HG03575 (cell line): ENCODE data around the gene MICAL3.
"Not testable (repeated sequence)": the region's sequence is repeated elsewhere in the genome, so short reads cannot be mapped to it uniquely, and the experiment has no call there.

ENCODE experiments used
- ATAC-seq: cut with Tn5 transposase; IDR thresholded peaks from one replicate; pipeline ENCODE4 v1.9.1; 2021; ENCODE audit not compliant: unreplicated experiment, insufficient number of reproducible peaks, low FRiP score; ENCODE audit errors: extremely low read depth

The MICAL3 gene

GRCh38 chr22:18062421-18062820, 38.1 kb upstream of the MICAL3 start:
- no peak for ATAC-seq

DNA sequence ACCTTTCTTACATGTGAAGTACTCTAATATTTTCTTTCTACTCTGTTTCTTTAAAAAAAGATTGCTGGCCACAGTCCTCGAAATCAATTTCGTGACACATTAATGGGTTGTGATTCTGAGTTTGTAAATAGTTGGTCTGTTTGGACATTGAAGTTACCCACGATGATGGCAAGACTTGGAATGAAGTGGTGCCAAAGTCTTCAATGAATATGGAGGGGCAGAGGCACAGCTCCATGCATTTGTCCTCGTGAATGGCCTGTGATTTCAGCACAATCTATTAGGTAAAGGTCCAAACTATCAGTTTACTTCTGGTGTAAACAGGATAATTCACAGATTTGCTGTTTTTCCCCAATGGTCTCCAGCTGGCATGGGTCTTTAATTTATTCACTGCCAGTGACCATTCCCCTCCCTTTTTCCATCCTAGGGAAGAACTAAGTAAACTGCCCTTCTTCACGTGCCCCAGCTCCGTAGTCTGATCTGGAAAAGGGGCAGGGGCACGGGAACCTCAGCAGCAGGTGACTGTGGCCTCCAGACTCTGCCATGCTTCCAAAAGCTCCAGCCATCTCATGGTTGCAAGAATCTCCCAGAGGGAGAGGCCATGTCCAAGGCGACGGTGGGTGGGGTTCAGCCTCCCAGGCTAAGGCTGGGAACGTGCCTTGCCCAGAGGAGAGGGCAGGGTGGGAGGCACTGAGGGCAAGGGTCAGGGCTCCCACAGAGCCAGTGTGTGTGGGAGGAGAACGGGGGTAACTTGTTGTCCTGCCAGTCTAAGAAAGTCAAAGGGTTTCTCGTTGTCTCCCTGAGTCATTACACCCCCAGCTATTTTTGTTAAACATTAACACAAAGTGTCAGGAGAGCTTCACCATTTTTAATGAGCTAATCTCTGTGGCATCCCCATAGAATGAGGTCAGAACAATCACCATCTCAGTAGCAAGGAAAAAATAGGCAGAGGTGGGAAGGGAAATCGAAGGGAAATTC, 36.6 kb upstream of the MICAL3 start:
- no peak for ATAC-seq

DNA sequence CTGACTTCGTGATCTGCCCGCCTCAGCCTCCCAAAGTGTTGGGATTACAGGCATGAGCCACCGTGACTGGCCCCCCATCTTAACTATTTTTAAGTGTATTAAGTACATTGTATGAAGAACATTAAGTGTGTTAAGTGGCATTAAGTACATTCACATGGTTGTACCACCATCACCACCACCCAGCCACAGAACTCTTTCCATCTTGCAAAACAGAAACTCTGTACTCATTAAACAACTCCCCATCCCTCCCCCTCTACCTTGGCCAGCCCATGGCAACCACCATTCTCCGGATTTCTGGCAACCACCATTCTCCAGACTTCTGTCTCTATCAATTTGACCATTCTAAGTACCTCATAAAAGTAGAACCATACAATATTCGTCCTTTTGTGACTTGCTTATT, 35.6 kb upstream of the MICAL3 start:
- ATAC-seq: no peak

DNA sequence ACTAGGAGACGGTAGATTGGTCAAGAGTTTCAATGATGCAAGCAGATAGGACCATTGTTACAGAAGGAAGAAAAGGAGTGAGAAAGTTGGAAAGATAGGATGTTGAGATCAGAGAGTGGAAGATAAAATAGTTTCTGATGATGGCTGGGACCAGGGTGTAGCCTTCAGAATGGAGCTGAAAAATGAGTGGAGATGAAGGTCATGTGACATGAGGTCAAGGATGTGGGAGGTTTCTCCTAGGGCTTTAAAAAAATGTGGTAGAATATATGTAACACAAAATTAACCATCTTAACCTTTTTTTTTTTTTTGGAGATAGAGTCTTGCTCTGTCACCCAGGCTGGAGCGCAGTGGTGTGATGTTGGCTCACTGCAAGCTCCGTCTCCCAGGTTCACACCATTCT, 35.1 kb upstream of the MICAL3 start:
- no peak for ATAC-seq

GRCh38 chr22:18059094-18059417, 34.7 kb upstream of the MICAL3 start:
- ATAC-seq: no peak

GRCh38 chr22:18058371-18059093, 34.2 kb upstream of the MICAL3 start:
- no peak for ATAC-seq

DNA sequence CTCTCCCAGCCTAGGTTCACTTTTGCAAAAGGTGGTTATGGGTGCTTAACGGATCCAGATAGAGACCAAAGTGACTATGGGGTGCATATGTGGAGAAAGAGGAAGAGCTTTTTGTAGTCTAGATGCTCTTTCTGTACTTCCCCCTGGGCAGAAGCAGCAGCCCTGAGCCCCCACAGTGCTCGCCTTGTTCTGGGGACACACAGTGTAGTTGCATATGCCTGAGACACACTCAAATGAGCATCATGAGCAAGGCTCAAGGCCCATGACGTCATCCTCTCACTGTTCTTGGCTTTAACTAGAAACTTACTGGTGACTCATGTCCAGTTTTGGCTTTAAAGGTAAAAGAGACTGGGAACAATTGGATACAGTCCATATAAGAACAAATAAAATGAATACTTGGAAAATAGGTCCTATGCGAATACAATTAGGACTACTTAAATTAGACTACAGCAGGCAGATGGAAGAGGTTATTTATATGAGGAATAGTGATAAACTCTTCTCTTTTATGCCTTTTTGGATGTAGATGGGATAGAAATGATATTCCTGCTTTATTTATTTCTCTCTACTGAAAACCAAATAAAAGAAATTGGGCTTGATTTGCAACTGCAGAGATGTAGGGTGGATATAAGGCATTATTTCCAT, 33.3 kb upstream of the MICAL3 start:
- peak; percentile 45 for ATAC-seq

DNA sequence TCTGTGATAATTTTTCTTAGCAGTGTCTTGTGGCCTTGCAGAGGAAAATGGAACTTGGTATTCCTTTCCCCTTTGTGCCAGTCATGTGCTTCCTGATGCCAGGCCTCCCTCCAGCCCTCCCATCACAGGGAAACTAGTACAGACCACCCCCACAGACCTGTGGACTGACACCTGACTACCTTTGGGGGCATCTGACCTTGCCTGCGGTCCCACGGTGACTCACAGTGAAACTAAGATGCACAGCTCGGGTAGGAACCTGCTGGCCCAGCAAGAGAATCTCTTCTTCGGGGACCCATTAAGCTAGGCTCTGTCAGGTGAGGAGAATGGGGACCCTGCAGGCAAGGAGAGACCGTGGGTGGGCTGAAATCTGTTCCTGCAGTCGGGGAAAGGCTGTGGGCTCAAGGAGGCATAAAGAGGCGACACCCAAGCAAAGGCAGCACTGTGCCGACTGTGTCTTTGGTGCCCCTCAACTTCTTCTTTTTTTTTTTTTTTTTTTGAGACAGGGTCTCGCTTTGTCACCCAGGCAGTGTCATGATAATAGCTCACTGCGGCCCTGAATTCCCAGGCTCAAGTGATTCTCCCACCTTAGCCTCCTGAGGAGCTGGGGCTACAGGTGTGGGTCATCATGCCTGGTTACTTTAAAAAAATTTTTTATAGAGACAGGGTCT, 32.6 kb upstream of the MICAL3 start:
- ATAC-seq: no peak

DNA sequence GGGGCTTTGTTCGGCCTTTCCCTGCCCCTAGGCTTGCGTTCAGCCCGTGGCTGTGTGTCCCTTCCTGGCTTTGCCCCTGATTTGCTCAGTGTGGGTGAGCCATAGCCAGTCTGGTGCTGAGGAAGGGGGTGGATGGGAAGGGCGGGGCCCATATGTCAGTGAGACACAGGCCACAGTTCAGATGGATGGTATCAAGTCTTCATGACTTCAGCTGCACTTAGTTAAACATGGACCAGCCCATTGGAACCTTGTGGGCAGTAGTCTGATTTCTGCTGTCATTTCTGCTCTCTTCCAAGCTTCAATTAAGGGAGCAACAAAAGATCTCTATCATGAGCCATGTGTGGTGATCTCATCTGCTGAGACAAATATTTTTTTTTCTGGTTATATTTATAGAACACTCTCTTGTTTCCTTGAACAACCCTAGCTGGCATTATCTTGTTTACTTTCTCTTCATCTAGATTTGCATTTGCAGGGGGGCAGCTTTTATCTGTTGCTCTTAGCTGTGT, 31.9 kb upstream of the MICAL3 start:
- ATAC-seq: no peak

DNA sequence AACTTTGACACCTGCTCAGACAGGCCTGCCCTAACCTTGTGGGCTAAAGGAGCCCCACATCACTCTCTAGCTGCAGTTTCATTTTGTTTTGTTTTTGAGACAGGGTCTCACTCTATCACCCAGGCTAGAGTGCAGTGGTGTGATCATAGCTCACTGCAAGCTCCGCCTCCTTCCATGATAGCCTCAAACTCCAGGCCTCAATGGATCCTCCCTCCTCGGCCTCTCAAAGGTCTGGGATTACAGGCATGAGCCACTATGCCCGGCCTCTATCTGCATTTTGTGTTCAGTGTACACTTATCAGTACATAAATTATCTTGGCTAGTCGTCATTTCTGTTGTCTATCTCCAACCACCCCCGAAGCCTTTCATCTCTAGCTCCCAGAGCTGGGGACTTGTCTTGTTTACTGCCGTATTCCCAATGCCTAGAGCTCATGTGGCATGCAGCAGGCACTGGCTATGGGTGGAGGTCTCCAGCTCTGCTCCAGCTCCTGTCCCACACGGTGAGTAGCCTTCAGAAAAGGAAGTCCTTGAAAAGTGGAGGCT, 31.3 kb upstream of the MICAL3 start:
- no peak for ATAC-seq

GRCh38 chr22:18053216-18053946, 29.0 kb upstream of the MICAL3 start:
- not testable (repeated sequence) for ATAC-seq

GRCh38 chr22:18051113-18051512, 26.8 kb upstream of the MICAL3 start:
- ATAC-seq: not testable (repeated sequence)

DNA sequence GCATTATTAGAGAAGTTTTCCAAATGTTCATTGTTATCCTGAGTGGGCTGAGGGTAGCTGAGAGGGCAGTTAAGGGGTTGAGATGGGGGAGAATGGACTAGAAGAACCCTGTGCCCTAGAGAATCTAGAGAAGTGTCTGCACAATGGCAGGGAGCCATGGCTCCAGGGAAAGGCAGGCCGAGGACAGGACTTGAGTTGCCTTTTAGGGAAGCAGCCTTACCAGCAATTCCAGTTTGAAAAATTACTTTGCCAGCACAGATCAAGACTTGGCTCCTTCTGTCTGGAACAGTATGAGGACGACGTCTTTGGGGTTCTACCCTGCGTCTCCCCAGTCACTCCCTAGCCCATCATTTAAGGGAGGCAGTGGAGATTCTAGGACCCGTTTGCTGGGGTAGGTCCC, 25.7 kb upstream of the MICAL3 start:
- ATAC-seq: no peak

DNA sequence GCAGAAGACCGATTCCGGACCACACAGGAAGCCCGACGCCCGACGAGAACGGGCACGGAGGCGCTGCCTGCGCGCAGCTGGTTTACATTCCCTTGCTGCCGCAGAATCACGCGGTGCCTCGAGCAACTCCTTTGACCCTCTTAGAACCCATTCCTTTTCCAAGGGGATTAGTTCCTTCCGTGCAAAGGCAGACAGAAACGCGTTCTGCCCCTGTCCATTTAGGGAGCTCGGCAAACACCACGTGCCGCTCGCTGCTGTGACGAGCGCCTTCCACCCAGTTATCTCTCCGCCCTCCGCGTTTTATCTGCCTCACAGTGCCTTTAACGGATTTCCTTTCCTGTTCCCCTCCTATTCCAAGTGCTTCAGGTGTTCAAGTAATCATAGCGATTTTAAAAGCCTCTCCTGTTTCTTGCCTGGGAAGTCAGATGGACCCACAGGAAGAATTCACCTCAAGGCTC, 24.1 kb upstream of the MICAL3 start:
- ATAC-seq: no peak

DNA sequence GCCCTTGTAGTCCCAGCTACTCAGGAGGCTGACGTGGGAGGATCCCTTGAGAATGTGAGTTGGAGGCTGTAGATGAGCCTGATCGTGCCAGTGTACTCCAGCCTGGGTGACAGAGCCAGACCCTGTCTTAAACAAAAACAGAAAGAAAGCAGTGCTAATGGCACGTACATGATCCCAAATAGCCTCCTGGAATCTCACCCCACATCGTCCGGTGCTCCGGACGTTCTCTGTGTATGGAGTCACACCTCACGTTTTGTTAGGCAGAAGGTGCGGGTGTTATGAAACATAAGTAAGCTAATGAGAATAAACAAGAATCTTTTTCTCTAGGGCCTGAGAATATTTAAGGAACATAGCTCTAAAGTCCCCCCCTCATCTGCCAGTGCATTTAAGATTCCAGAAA, 23.7 kb upstream of the MICAL3 start:
- no peak for ATAC-seq

DNA sequence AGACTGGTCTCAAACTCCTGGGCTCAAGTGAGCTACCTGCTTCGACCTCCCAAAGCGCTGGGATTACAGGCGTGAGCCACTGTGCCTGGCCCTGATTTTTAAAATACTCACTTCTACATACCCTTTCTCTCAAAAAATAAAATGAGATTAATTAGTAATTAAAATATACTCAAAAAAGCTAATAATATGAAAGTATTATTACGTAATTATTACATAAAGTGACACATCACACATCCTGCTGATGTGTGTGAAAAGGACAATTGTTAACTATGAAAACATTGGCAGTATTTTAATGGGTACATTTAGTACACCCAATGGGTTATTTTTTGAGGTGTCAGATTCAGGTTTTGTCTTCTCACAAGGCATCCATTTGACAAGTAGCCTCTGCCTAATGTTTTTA, 21.4 kb upstream of the MICAL3 start:
- no peak for ATAC-seq

DNA sequence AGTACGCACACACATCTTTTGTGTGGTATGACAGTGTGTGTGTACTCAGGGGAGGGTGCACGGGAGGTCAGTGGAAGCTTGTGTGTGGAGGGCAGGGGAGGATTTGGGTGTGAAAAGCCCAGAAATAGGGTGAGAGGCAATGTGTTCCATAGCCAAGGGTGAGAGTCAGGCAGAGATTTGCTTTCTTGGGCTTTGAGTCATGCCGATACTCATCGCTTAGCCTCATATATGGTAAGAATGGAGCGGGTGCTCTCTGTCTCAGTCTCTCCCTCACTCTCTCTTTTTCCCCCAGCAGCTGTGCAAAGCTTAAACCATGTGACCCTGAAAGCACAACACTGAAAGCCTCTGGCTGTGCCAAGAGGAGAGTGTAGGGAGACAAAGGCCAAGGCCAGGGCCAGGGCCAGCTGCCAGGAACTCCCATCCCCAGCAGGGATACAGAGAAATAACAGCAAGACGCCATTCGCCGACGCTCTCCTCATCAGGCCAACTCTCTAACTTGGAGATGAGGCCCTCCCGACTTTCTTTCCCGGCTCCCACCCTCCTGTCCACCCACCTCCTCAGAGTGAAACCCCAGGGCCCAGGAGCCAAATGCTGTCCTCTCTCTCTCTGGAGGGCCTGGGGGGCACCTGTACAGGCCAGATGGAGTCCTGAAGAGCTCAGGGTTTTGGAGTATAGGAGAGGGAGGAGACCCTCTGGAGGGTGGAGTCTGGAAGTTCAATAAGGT, 20.3 kb upstream of the MICAL3 start:
- no peak for ATAC-seq

DNA sequence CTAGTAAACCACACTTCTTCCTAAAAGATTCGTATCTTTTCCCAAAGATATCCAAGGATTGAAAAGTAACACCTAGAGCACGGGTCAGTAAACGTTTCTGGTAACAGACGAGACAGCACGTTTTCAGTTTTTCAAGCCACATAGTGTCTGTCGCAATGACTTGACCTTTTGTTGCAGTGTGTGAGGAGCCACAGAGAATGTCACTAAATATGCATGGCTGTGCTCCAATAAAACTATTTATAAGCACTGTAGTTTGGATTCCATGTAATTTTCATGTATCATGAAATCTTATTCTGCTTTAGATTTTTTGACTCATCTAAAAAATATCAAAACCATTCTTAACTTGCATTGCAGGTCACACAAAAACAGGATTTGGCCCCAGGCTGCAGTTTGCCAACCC, 18.3 kb upstream of the MICAL3 start:
- ATAC-seq: no peak
